Measurements from ENCODE around the gene GRID1.

GRID1 gene

DNA sequence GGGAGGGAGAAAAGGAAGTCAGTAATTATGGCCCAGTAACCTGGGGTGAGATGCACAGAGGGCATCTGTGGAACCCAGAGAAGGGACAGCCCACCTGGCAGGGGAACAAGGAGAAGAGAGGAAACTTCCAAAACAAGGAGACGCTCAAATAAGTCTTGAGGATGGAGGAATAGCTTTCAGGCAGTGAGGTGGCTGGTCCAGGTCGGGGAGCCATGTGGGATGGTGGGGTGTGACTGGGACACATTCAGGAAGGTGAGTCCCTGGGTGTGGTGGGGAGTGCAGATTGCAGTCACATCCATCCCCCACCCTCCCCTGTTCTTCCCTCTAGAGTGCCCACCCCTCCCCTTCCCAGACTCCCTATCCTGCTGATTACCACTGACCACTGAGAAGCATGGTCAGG, 175.4 kb downstream of the GRID1 start:
- TF ChIP-seq CTCF (IDR thresholded peaks at IDR 0.05; ENCODE audit: poor library complexity, severe bottlenecking) = no peak

GRCh38 chr10:86190291-86190690, 176.3 kb downstream of the GRID1 start:
- no peak for TF ChIP-seq CTCF (IDR thresholded peaks at IDR 0.05; ENCODE audit: poor library complexity, severe bottlenecking)
- DNase-seq (ENCODE audit: low spot score) = no peak
- Histone ChIP-seq H3K36me3 (ENCODE audit: low read depth) (no peaks in the 10 kb centered on the region), H3K4me3 (ENCODE audit: severe bottlenecking) (no peak overlapping the region), H3K27ac (ENCODE audit: poor library complexity, severe bottlenecking) (no peak overlapping the region), H3K27me3 (ENCODE audit: insufficient read depth, poor library complexity, severe bottlenecking) (peaks cover 5% of the 10 kb centered on the region), H3K9me3 (ENCODE audit: severe bottlenecking) (no peaks in the 10 kb centered on the region), H3K4me1 (ENCODE audit: insufficient read depth, poor library complexity, severe bottlenecking) (no peaks in the 10 kb centered on the region)
- no peak for ATAC-seq (ENCODE audit: low read depth)

More for the DNA sequence above, 175.4 kb downstream of the GRID1 start:
- no peaks in the 10 kb centered on the region for H3K9me3 ChIP-seq (ENCODE audit: severe bottlenecking)
- DNase-seq (ENCODE audit: low spot score) (no peak), ATAC-seq (ENCODE audit: low read depth) (no peak)
- H3K36me3 ChIP-seq (ENCODE audit: low read depth) = no peaks in the 10 kb centered on the region
- H3K27ac ChIP-seq (ENCODE audit: poor library complexity, severe bottlenecking) = no peak overlapping the region
- no peaks in the 10 kb centered on the region for H3K27me3 ChIP-seq (ENCODE audit: insufficient read depth, poor library complexity, severe bottlenecking)
- no peak overlapping the region for H3K4me3 ChIP-seq (ENCODE audit: severe bottlenecking)
- H3K4me1 ChIP-seq (ENCODE audit: insufficient read depth, poor library complexity, severe bottlenecking) = no peaks in the 10 kb centered on the region

GRCh38 chr10:86189891-86190290, 176.7 kb downstream of the GRID1 start:
- DNase-seq (ENCODE audit: low spot score) = no peak

GRCh38 chr10:86188796-86189558, 177.6 kb downstream of the GRID1 start:
- Histone ChIP-seq H3K27me3 (ENCODE audit: insufficient read depth, poor library complexity, severe bottlenecking) (peaks cover 5% of the 10 kb centered on the region), H3K36me3 (ENCODE audit: low read depth) (no peaks in the 10 kb centered on the region), H3K27ac (ENCODE audit: poor library complexity, severe bottlenecking) (no peak overlapping the region), H3K4me1 (ENCODE audit: insufficient read depth, poor library complexity, severe bottlenecking) (no peaks in the 10 kb centered on the region), H3K9me3 (ENCODE audit: severe bottlenecking) (no peaks in the 10 kb centered on the region), H3K4me3 (ENCODE audit: severe bottlenecking) (no peak overlapping the region)
- TF ChIP-seq CTCF (IDR thresholded peaks at IDR 0.05; ENCODE audit: poor library complexity, severe bottlenecking) = no peak
- no peak for DNase-seq (ENCODE audit: low spot score)
- ATAC-seq (ENCODE audit: low read depth) = no peak

More at GRCh38 chr10:86189891-86190290, 176.7 kb downstream of the GRID1 start:
- Histone ChIP-seq H3K27me3 (ENCODE audit: insufficient read depth, poor library complexity, severe bottlenecking) (peaks cover 5% of the 10 kb centered on the region), H3K36me3 (ENCODE audit: low read depth) (no peaks in the 10 kb centered on the region), H3K27ac (ENCODE audit: poor library complexity, severe bottlenecking) (no peak overlapping the region), H3K9me3 (ENCODE audit: severe bottlenecking) (no peaks in the 10 kb centered on the region), H3K4me1 (ENCODE audit: insufficient read depth, poor library complexity, severe bottlenecking) (no peaks in the 10 kb centered on the region), H3K4me3 (ENCODE audit: severe bottlenecking) (no peak overlapping the region)
- no peak for ATAC-seq (ENCODE audit: low read depth)
- no peak for TF ChIP-seq CTCF (IDR thresholded peaks at IDR 0.05; ENCODE audit: poor library complexity, severe bottlenecking)

GRCh38 chr10:86188326-86188725, 178.3 kb downstream of the GRID1 start:
- Histone ChIP-seq H3K4me1 (ENCODE audit: insufficient read depth, poor library complexity, severe bottlenecking) (no peaks in the 10 kb centered on the region), H3K36me3 (ENCODE audit: low read depth) (no peaks in the 10 kb centered on the region), H3K27ac (ENCODE audit: poor library complexity, severe bottlenecking) (no peak overlapping the region), H3K9me3 (ENCODE audit: severe bottlenecking) (no peaks in the 10 kb centered on the region), H3K4me3 (ENCODE audit: severe bottlenecking) (no peak overlapping the region), H3K27me3 (ENCODE audit: insufficient read depth, poor library complexity, severe bottlenecking) (peaks cover 5% of the 10 kb centered on the region)
- ATAC-seq (ENCODE audit: low read depth) (no peak), DNase-seq (ENCODE audit: low spot score) (no peak)
- TF ChIP-seq CTCF (IDR thresholded peaks at IDR 0.05; ENCODE audit: poor library complexity, severe bottlenecking) = no peak
